GM13976 (cell line): ENCODE data around the gene OR2A42.
"Not testable (repeated sequence)": the region's sequence is repeated elsewhere in the genome, so short reads cannot be mapped to it uniquely, and the experiment has no call there.

Source experiments
- DNase-seq: peaks from one replicate; pipeline ENCODE4 v3.0.0; 2012; ENCODE audit warnings: low spot score
- CTCF ChIP-seq: IDR thresholded peaks from 2 replicates; pipeline ENCODE4 v1.5.1; 2012; ENCODE audit warnings: borderline replicate concordance, mild to moderate bottlenecking; ENCODE audit not compliant: insufficient read depth; ENCODE audit errors: extremely low read depth, missing control alignments, control extremely low read depth
- in situ Hi-C: fragments of 300-500 bp; cut with MboI; formaldehyde crosslinking; loops from one replicate; pipeline ENCODE4 v1.12.0; 2022; ENCODE audit warnings: low sequenced_read_pairs, mixed read lengths, inconsistent platforms; ENCODE audit not compliant: unreplicated experiment

OR2A42 gene

GRCh38 chr7:144187848-144188247, 51.6 kb downstream of the OR2A42 start:
- DNase-seq, in situ Hi-C loops: not testable (repeated sequence)

DNA sequence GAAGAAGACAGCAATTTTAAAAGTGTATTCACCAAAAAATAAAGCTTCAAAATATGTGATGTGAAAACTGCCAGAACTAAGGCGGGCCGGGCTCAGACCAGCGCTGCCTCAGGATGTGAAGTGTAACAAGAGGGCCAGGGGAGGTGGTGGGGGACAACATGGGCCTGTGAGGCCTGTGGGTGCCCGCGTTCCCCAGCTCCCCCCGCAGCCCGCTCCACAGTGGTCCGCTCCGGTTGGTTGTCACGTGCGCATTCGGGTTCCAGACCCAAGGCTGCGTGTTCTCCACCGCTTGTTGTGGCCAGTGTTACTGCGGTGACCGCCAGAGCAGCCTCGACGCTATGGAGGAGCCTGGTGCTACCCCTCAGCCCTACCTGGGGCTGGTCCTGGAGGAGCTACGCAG, 56.2 kb downstream of the OR2A42 start, which contains the start of gene CTAGE4:
TSS of gene CTAGE4 (plus strand) at position 301 of the 400 bp plus-strand sequence. CDS start at position 339, 38 bp downstream.
- in situ Hi-C loops = not testable (repeated sequence)

GRCh38 chr7:144179165-144179479, 60.3 kb downstream of the OR2A42 start:
- in situ Hi-C loops, DNase-seq: not testable (repeated sequence)

More for the DNA sequence above, 56.2 kb downstream of the OR2A42 start, which contains the start of gene CTAGE4:
- DNase-seq = not testable (repeated sequence)

GRCh38 chr7:144178380-144179164, 60.8 kb downstream of the OR2A42 start:
- TF ChIP-seq CTCF = peak; percentile 34
- in situ Hi-C loops, DNase-seq: not testable (repeated sequence)
